Right lobe of liver (tissue), 6 donors: ENCODE measurements around the gene PPFIA3. TPM values are rescaled to one million over a fixed set of nuclear protein-coding genes. Genes with fewer than 3 reads are reported as not detected.

Experiments
- ATAC-seq, 4 donors: fragments of 200-7000 bp; cut with Tn5 transposase; one replicate each; pipeline ENCODE4 v1.9.1; 2020; ENCODE audit warnings: mild to moderate bottlenecking in 4 of 4, moderate library complexity in 4 of 4
- DNase-seq, 3 donors: peaks; one replicate each; pipeline ENCODE4 v3.0.0-alpha.2; 2020
- H3K27ac ChIP-seq, 3 donors: fragments of 200-600 bp; one replicate each; pipeline ENCODE4 v1.8.0; 2022
- H3K27me3 ChIP-seq, 2 donors: fragments of 200-600 bp; one replicate each; pipeline ENCODE4 v1.8.0; 2022
- H3K36me3 ChIP-seq, 4 donors: fragments of 200-600 bp; sonication (generic) in 1 of 4; one replicate each; pipeline versions ENCODE4 v1.5.1 to v1.8.0; 2017 to 2022; ENCODE audit warnings: control low read depth in 1 of 4
- H3K4me1 ChIP-seq, 4 donors: fragments of 200-600 bp; sonication (generic) in 1 of 4; one replicate each; pipeline versions ENCODE4 v1.5.1 to v1.8.0; 2017 to 2022; ENCODE audit warnings: control low read depth in 1 of 4
- H3K4me3 ChIP-seq, 3 donors: fragments of 200-600 bp; one replicate each; pipeline ENCODE4 v1.8.0; 2022
- H3K9me3 ChIP-seq, 4 donors: fragments of 200-600 bp; sonication (generic) in 1 of 4; one replicate each; pipeline versions ENCODE4 v1.5.1 to v1.8.0; 2017 to 2022; ENCODE audit warnings: control low read depth in 1 of 4
- POLR2A ChIP-seq: fragments of 450-650 bp; IDR thresholded peaks from one replicate; pipeline ENCODE4 v1.6.1; 2017; ENCODE audit warnings: antibody characterized with exemption, mild to moderate bottlenecking
- WGBS: methylation state at CpG from one replicate; pipeline ENCODE4 v1.1.6; 2018; ENCODE audit warnings: low coverage, low lambda C conversion rate; ENCODE audit not compliant: insufficient coverage; ENCODE audit errors: missing lambda C conversion rate; 5-methylcytosine and 5-hydroxymethylcytosine counted together
- intact Hi-C, 2 donors: fragments of 100-400 bp; cut with DNase I; formaldehyde crosslinking; loops; one replicate each; pipeline versions ENCODE4 v1.11.2 to v1.14.1; 2022
- total RNA-seq, 6 experiments: library from RNA; depleted of rRNA in 2 of 6; stranded (reverse); fragments of >200 nt in 2 of 6; fragmentation: NEBNext Ultra II Directional in 3 of 6; extraction: Animal tissue kit (Norgen Biotek cat#: 25700) in 3 of 6; gene quantifications; one replicate each; pipeline versions ENCODE4 v1.1.0 to v1.2.4, GENCODE V29; 2016 to 2023
- TF ChIP-seq, protein P1 (sequence below), 4 donors: fragments of 200-600 bp in 3 of 4; fragments of 450-650 bp in 1 of 4; IDR thresholded peaks; one replicate each; pipeline versions ENCODE4 v1.5.1 to v1.8.0; 2016 to 2022; ENCODE audit warnings: antibody characterized with exemption in 4 of 4, mild to moderate bottlenecking in 2 of 4
- donor health status: DM: no; HTN: yes; CAD: no.
- donor health status: DM: no; HTN: no; CAD: no.
- donor health status: DM: no; HTN: no; CAD: no.
- donor health status: DM: no; HTN: yes; CAD: no.
- donor health status: DM: no; HTN: yes; CAD: no.

PPFIA3 gene
- total RNA-seq, 6 experiments from 2014 or later: 1.8 to 6.6 (median 3.1) TPM

DNA sequence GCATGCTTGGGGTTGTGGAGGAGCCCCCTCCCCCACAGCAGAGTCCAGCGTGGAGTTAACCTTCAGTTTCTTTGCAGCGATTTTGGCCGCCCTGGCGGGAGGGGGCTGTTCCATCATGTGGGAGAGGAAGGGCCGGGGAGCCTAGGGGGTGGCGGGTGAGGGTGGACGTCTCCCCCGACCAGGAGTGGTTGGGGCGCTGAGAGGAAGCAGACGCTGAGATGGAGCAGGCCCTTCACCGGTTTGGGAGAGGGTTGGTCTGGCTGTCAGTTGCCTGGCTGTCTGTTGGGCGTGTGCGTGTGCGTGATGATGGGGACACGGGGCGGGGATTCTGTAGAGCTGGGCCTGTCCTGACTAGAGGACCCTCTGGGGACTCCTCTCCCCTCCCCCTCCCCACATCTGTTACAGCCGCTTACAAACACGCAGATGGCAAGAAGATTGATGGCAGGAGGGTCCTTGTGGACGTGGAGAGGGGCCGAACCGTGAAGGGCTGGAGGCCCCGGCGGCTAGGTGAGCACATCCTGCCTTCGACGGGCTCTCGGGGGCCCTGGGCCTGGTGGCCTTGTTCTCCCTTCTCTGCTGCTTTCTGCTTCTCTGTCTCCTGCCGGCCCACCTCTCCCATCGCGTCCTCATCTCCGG, 15.0 kb upstream of the PPFIA3 start:
- intact Hi-C loops: loop anchor here in 1 of 2 donors (5.0 kb wide), 2 partner anchors 33 to 93 kb away; no protein-coding TSS in a partner anchor
- peaks cover under 1 to 84% (median 33%) of the 10 kb centered on the region in 4 donors for H3K36me3 ChIP-seq
- H3K4me3 ChIP-seq: no peak overlapping the region
- DNase-seq: no peak
- 76% methylated on average over 5 of the region's 30 CpGs for WGBS
- no peak for TF ChIP-seq POLR2A
- TF ChIP-seq, protein P1, sequence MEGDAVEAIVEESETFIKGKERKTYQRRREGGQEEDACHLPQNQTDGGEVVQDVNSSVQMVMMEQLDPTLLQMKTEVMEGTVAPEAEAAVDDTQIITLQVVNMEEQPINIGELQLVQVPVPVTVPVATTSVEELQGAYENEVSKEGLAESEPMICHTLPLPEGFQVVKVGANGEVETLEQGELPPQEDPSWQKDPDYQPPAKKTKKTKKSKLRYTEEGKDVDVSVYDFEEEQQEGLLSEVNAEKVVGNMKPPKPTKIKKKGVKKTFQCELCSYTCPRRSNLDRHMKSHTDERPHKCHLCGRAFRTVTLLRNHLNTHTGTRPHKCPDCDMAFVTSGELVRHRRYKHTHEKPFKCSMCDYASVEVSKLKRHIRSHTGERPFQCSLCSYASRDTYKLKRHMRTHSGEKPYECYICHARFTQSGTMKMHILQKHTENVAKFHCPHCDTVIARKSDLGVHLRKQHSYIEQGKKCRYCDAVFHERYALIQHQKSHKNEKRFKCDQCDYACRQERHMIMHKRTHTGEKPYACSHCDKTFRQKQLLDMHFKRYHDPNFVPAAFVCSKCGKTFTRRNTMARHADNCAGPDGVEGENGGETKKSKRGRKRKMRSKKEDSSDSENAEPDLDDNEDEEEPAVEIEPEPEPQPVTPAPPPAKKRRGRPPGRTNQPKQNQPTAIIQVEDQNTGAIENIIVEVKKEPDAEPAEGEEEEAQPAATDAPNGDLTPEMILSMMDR (IDR thresholded peaks at IDR 0.05): no peak
- no peaks in the 10 kb centered on the region for H3K9me3 ChIP-seq
- no peak for ATAC-seq
- no peak overlapping the region for H3K27ac ChIP-seq
- H3K4me1 ChIP-seq: peaks cover 0 to under 1% (median 0%) of the 10 kb centered on the region in 4 donors
- H3K27me3 ChIP-seq: no peaks in the 10 kb centered on the region

DNA sequence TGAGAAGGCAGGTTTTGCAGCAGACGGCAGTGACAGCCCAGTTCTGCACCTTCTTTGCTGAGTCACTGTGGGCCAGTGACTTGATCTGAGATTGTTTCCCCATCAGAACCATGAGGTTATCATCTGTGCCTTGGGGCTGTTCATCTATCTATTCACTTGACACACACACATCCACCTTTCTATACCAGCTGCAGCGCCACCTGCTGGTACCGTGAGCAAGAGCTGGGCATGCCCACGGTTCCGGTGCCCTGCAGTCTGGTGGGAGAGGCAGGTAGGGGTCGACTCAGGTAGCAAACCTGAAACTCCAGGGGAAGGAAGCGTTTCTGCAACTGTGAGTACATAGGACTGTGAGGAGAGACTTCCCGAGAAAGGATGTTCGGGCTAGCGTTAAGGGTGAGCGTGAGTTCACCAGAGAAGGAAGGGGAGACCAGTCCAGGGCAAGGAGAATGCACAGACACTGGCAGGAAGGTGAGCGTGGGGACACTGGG, 12.7 kb upstream of the PPFIA3 start:
- H3K4me3 ChIP-seq: no peak overlapping the region
- no peak for TF ChIP-seq POLR2A
- TF ChIP-seq, protein P1 (IDR thresholded peaks at IDR 0.05): peak; percentile 64 to 79 (median 78)
- ATAC-seq (peak; percentile 60 to 76 (median 66)), DNase-seq (peak in 1 of 3 donors; percentile 65)
- no peaks in the 10 kb centered on the region for H3K4me1 ChIP-seq
- no peak overlapping the region for H3K27ac ChIP-seq
- H3K36me3 ChIP-seq: peaks cover 0 to 63% (median 24%) of the 10 kb centered on the region in 4 donors
- H3K27me3 ChIP-seq: no peaks in the 10 kb centered on the region
- WGBS: 49% methylated on average over 10 of the region's 12 CpGs
- no peaks in the 10 kb centered on the region for H3K9me3 ChIP-seq
- intact Hi-C loops: no loop called here

DNA sequence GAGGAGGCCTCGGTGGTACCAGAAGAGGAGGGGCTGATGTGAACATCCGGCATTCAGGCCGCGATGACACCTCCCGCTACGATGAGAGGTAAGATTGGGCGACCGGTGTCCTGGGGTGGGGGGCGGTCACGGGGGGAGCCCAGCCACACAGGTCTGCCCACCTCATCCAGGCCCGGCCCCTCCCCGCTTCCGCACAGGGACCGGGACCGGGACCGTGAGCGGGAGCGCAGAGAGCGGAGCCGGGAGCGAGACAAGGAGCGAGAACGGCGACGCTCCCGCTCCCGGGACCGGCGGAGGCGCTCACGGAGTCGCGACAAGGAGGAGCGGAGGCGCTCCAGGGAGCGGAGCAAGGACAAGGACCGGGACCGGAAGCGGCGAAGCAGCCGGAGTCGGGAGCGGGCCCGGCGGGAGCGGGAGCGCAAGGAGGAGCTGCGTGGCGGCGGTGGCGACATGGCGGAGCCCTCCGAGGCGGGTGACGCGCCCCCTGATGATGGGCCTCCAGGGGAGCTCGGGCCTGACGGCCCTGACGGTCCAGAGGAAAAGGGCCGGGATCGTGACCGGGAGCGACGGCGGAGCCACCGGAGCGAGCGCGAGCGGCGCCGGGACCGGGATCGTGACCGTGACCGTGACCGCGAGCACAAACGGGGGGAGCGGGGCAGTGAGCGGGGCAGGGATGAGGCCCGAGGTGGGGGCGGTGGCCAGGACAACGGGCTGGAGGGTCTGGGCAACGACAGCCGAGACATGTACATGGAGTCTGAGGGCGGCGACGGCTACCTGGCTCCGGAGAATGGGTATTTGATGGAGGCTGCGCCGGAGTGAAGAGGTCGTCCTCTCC, 11.5 kb upstream of the PPFIA3 start:
- Histone ChIP-seq H3K4me1 (no peaks in the 10 kb centered on the region), H3K9me3 (no peaks in the 10 kb centered on the region), H3K27ac (no peak overlapping the region), H3K27me3 (no peaks in the 10 kb centered on the region), H3K4me3 (no peak overlapping the region), H3K36me3 (peaks cover 0 to 51% (median 16%) of the 10 kb centered on the region in 4 donors)
- TF ChIP-seq, protein P1 (IDR thresholded peaks at IDR 0.05): no peak
- no peak for TF ChIP-seq POLR2A
- DNase-seq (no peak), ATAC-seq (no peak)
- intact Hi-C loops: no loop called here
- 98% methylated on average over 33 of the region's 93 CpGs for WGBS

DNA sequence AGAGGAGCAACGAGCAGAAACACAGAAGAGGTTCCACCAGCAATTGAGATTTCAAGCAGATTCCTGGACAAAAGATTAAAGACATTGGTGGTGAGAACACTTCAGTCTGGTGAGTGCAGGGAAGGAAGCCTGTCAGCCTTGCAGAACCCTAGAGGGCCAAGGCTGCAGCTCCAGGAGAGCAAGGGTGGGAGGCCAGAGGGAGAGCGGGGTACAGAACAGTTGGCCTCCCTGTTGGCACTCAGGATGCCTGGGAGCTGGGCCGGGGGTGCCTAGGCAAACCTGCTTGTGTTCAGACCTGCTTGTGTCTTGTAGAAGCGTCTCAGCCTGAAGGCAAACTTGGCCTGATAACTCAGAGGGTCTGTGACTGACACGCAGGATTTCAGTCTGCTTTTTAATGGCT, 10.3 kb upstream of the PPFIA3 start:
- intact Hi-C loops: no loop called here
- no peak for DNase-seq
- peaks cover 0 to 49% (median 15%) of the 10 kb centered on the region in 4 donors for H3K36me3 ChIP-seq
- ATAC-seq: no peak
- 73% methylated on average over 3 of the region's 5 CpGs for whole genome bisulfite sequencing
- no peak overlapping the region for H3K4me3 ChIP-seq
- H3K27me3 ChIP-seq: no peaks in the 10 kb centered on the region
- H3K27ac ChIP-seq: no peak overlapping the region
- TF ChIP-seq, protein P1 (IDR thresholded peaks at IDR 0.05): no peak
- TF ChIP-seq POLR2A: no peak
- H3K9me3 ChIP-seq: no peaks in the 10 kb centered on the region
- peaks cover 0 to 5% (median 0%) of the 10 kb centered on the region in 4 donors for H3K4me1 ChIP-seq
